ENCODE results near the gene ANKRD28.
"Not testable (repeated sequence)": the region's sequence is repeated elsewhere in the genome, so short reads cannot be mapped to it uniquely, and the experiment has no call there.

The ANKRD28 gene

GRCh38 chr3:15769256-15769915 is 28.4 kb downstream of the ANKRD28 start:
- DNase-seq: no peak

GRCh38 chr3:15768421-15769255 is 29.1 kb downstream of the ANKRD28 start:
- peak in 1 of 5 donors; percentile 67 for DNase-seq

- DNase-seq: no peak
Observed at GRCh38 chr3:15766406-15766805, 31.4 kb downstream of the ANKRD28 start.

- DNase-seq: no peak
Observed at GRCh38 chr3:15758295-15758694, 39.5 kb downstream of the ANKRD28 start.

GRCh38 chr3:15757824-15758223 is 40.0 kb downstream of the ANKRD28 start:
- DNase-seq: no peak

- DNase-seq: no peak
Observed at GRCh38 chr3:15756505-15756904, 41.3 kb downstream of the ANKRD28 start.

- DNase-seq: no peak
Observed at GRCh38 chr3:15755780-15756179, 42.0 kb downstream of the ANKRD28 start.

GRCh38 chr3:15755181-15755580 is 42.6 kb downstream of the ANKRD28 start:
- no peak for DNase-seq

- no peak for DNase-seq
Observed at GRCh38 chr3:15754047-15754446, 43.7 kb downstream of the ANKRD28 start.

GRCh38 chr3:15753056-15753710 is 44.6 kb downstream of the ANKRD28 start:
- no peak for DNase-seq

GRCh38 chr3:15750879-15751278 is 46.9 kb downstream of the ANKRD28 start:
- DNase-seq: no peak

GRCh38 chr3:15750143-15750542 is 47.6 kb downstream of the ANKRD28 start:
- no peak for DNase-seq

GRCh38 chr3:15745896-15746295 is 51.9 kb downstream of the ANKRD28 start:
- DNase-seq: peak in 1 of 5 donors; percentile 68

GRCh38 chr3:15744176-15744575 is 53.6 kb downstream of the ANKRD28 start:
- DNase-seq: no peak

- no peak for DNase-seq
Observed at GRCh38 chr3:15743587-15744009, 54.2 kb downstream of the ANKRD28 start.

- DNase-seq: not testable (repeated sequence)
Observed at GRCh38 chr3:15742236-15742635, 55.5 kb downstream of the ANKRD28 start.

- not testable (repeated sequence) for DNase-seq
Observed at GRCh38 chr3:15738616-15739005, 59.2 kb downstream of the ANKRD28 start.

- no peak for DNase-seq
Observed at GRCh38 chr3:15731024-15731423, 66.8 kb downstream of the ANKRD28 start.

GRCh38 chr3:15728766-15729165 is 69.0 kb downstream of the ANKRD28 start:
- no peak for DNase-seq

GRCh38 chr3:15726881-15727280 is 70.9 kb downstream of the ANKRD28 start:
- DNase-seq: no peak

- peak in 1 of 5 donors; percentile 44 for DNase-seq
Observed at GRCh38 chr3:15726043-15726442, 71.7 kb downstream of the ANKRD28 start.

- no peak for DNase-seq
Observed at GRCh38 chr3:15724446-15724845, 73.3 kb downstream of the ANKRD28 start.

GRCh38 chr3:15723624-15723884 is 74.2 kb downstream of the ANKRD28 start:
- DNase-seq: no peak

Data from T-helper 1 cell (primary cell).